Right lobe of liver (tissue), 6 donors: Measurements from ENCODE around the gene ID2. TPM values are rescaled to one million over a fixed set of nuclear protein-coding genes. Genes with fewer than 3 reads are reported as not detected.

Source experiments
- ATAC-seq, 4 donors: fragments of 200-7000 bp; cut with Tn5 transposase; one replicate each; pipeline ENCODE4 v1.9.1; 2020; ENCODE audit warnings: mild to moderate bottlenecking in 4 of 4, moderate library complexity in 4 of 4
- DNase-seq, 3 donors: peaks; one replicate each; pipeline ENCODE4 v3.0.0-alpha.2; 2020
- H3K27ac ChIP-seq, 3 donors: fragments of 200-600 bp; one replicate each; pipeline ENCODE4 v1.8.0; 2022
- H3K27me3 ChIP-seq, 2 donors: fragments of 200-600 bp; one replicate each; pipeline ENCODE4 v1.8.0; 2022
- H3K36me3 ChIP-seq, 4 donors: fragments of 200-600 bp; sonication (generic) in 1 of 4; one replicate each; pipeline versions ENCODE4 v1.5.1 to v1.8.0; 2017 to 2022; ENCODE audit warnings: control low read depth in 1 of 4
- H3K4me1 ChIP-seq, 4 donors: fragments of 200-600 bp; sonication (generic) in 1 of 4; one replicate each; pipeline versions ENCODE4 v1.5.1 to v1.8.0; 2017 to 2022; ENCODE audit warnings: control low read depth in 1 of 4
- H3K4me3 ChIP-seq, 3 donors: fragments of 200-600 bp; one replicate each; pipeline ENCODE4 v1.8.0; 2022
- H3K9me3 ChIP-seq, 4 donors: fragments of 200-600 bp; sonication (generic) in 1 of 4; one replicate each; pipeline versions ENCODE4 v1.5.1 to v1.8.0; 2017 to 2022; ENCODE audit warnings: control low read depth in 1 of 4
- POLR2A ChIP-seq: fragments of 450-650 bp; IDR thresholded peaks from one replicate; pipeline ENCODE4 v1.6.1; 2017; ENCODE audit warnings: antibody characterized with exemption, mild to moderate bottlenecking
- WGBS: methylation state at CpG from one replicate; pipeline ENCODE4 v1.1.6; 2018; ENCODE audit warnings: low coverage, low lambda C conversion rate; ENCODE audit not compliant: insufficient coverage; ENCODE audit errors: missing lambda C conversion rate; 5-methylcytosine and 5-hydroxymethylcytosine counted together
- intact Hi-C, 2 donors: fragments of 100-400 bp; cut with DNase I; formaldehyde crosslinking; loops; one replicate each; pipeline versions ENCODE4 v1.11.2 to v1.14.1; 2022
- total RNA-seq, 6 experiments: library from RNA; depleted of rRNA in 2 of 6; stranded (reverse); fragments of >200 nt in 2 of 6; fragmentation: NEBNext Ultra II Directional in 3 of 6; extraction: Animal tissue kit (Norgen Biotek cat#: 25700) in 3 of 6; gene quantifications; one replicate each; pipeline versions ENCODE4 v1.1.0 to v1.2.4, GENCODE V29; 2016 to 2023
- TF ChIP-seq, protein P1 (sequence below), 4 donors: fragments of 200-600 bp in 3 of 4; fragments of 450-650 bp in 1 of 4; IDR thresholded peaks; one replicate each; pipeline versions ENCODE4 v1.5.1 to v1.8.0; 2016 to 2022; ENCODE audit warnings: antibody characterized with exemption in 4 of 4, mild to moderate bottlenecking in 2 of 4
- donor health status: DM: no; HTN: yes; CAD: no.
- donor health status: DM: no; HTN: no; CAD: no.
- donor health status: DM: no; HTN: no; CAD: no.
- donor health status: DM: no; HTN: yes; CAD: no.
- donor health status: DM: no; HTN: yes; CAD: no.

Gene ID2
- total RNA-seq, 6 experiments from 2014 or later = 103 to 520 (median 191) TPM

DNA sequence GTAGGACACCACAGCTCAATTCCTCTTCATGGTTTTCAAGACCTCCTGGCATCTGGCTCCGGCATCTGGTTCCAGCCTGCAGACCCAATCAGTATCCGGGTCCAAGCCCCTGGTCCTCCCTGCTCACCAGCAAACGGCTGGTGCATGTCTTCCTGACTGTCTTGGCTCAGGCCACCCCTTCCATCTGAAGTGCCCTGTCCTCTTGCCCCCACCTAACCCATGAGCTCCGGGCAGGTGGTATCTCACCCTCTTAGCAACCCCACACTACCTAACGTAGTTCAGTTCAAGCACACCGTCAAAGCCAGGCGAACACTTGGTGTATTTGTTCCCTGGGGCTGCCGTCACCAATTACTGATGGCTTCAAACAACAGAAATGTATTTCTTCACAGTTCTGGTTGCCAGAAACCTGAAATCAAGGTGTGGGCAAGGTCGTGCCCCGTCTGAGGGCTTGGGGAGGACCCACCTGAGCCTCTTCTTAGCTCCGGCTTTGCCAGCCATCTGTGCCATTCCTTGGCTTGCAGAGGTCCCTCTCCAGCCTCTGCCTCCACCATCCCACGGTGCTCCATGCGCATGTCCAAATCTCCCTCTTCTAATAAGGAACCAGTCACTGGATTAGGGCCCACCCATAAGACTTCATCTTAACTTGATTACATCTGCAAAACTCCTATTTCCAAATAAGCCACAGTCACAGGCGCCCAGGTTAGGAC is 47.2 kb upstream of the ID2 start:
- ATAC-seq (no peak), DNase-seq (no peak)
- no peaks in the 10 kb centered on the region for H3K36me3 ChIP-seq
- no peak for TF ChIP-seq POLR2A
- TF ChIP-seq, protein P1, sequence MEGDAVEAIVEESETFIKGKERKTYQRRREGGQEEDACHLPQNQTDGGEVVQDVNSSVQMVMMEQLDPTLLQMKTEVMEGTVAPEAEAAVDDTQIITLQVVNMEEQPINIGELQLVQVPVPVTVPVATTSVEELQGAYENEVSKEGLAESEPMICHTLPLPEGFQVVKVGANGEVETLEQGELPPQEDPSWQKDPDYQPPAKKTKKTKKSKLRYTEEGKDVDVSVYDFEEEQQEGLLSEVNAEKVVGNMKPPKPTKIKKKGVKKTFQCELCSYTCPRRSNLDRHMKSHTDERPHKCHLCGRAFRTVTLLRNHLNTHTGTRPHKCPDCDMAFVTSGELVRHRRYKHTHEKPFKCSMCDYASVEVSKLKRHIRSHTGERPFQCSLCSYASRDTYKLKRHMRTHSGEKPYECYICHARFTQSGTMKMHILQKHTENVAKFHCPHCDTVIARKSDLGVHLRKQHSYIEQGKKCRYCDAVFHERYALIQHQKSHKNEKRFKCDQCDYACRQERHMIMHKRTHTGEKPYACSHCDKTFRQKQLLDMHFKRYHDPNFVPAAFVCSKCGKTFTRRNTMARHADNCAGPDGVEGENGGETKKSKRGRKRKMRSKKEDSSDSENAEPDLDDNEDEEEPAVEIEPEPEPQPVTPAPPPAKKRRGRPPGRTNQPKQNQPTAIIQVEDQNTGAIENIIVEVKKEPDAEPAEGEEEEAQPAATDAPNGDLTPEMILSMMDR (IDR thresholded peaks at IDR 0.05) = no peak
- H3K9me3 ChIP-seq = no peaks in the 10 kb centered on the region
- intact Hi-C loops = no loop called here
- peak overlapping the region in 1 of 3 donors; percentile 45 for H3K27ac ChIP-seq
- no peaks in the 10 kb centered on the region for H3K27me3 ChIP-seq
- 88% methylated on average over 7 of the region's 14 CpGs for WGBS
- peaks cover 0 to 18% (median 6%) of the 10 kb centered on the region in 4 donors for H3K4me1 ChIP-seq
- no peak overlapping the region for H3K4me3 ChIP-seq

DNA sequence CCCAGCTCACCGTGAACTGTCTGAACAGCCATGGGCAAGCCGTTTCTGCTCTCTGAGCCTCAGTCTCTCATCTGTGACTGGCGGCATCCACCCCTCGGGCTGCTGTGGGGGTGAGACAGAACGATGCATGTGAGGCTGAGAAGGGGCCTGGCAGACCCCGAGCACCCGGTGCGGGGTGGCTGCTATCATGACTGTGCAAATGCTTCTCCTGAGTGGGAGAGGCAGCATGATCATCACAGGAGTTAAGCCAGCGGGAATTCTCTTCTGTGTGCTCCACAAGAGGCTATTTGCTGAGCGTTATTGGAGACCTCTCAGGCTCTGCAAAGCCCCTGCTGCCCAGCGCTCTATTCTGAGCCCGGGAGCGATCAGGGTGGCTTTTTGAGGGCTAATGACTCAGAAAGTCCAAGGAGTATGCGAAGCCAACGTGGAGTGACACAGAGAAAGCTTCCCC is 45.8 kb upstream of the ID2 start:
- no peak overlapping the region for H3K4me3 ChIP-seq
- intact Hi-C loops = no loop called here
- no peaks in the 10 kb centered on the region for H3K27me3 ChIP-seq
- H3K4me1 ChIP-seq = peaks cover 0 to 18% (median 6%) of the 10 kb centered on the region in 4 donors
- H3K9me3 ChIP-seq = no peaks in the 10 kb centered on the region
- H3K36me3 ChIP-seq = no peaks in the 10 kb centered on the region
- TF ChIP-seq, protein P1 (IDR thresholded peaks at IDR 0.05) = no peak
- TF ChIP-seq POLR2A = no peak
- no peak for ATAC-seq
- WGBS = 86% methylated on average over 9 of the region's 15 CpGs
- no peak for DNase-seq
- H3K27ac ChIP-seq = no peak overlapping the region

DNA sequence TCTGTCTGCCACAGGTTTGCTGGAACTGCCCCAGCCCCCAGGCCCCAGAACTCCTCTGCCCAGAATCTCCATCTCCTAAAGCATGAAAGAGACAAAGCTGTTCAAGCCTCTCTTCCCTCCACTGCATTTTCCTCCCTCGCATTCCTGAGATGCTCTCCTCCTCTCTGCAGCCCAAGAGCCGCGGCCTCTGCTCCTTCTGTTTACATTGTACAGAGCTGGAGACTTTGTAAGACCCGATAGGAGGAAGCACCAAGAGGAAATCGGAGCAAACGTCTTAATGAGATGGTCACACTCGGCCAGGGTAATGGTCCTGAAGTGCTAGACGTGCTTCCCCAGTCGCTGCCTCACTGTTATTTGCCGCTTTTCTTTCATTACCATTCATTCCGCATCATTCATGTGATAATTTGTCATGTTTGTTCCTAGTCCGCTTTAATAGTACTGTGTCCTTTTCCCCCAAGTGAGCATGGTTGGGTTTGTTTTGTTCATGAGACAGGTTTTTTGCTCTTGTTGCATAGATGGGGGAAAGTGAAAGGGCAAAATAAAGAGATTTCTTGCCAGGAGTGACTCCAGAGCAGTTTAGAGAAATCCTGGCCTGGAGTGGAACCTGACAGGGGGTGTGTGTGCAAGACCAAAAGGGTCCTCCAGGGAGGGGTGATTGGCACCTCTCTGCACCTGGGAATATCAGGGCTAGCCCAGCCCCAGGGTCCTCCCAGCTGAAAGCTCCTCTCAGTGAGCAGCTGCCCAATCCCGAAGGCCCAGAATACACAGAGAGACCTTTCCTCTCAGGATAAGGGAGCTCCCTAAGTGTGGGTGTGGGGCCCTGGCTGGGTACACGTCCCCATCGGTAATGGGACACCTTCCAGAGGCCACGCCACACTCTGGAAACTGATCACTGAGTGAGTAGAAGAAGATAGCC is 44.9 kb upstream of the ID2 start:
- no peak for DNase-seq
- H3K4me1 ChIP-seq = peaks cover 0 to 18% (median 6%) of the 10 kb centered on the region in 4 donors
- TF ChIP-seq, protein P1 (IDR thresholded peaks at IDR 0.05) = no peak
- H3K36me3 ChIP-seq = no peaks in the 10 kb centered on the region
- no peak overlapping the region for H3K4me3 ChIP-seq
- H3K9me3 ChIP-seq = no peaks in the 10 kb centered on the region
- peak overlapping the region in 2 of 3 donors; percentile 55 to 56 for H3K27ac ChIP-seq
- 46% methylated on average over 14 of the region's 16 CpGs for WGBS
- ATAC-seq = peak in 3 of 4 donors; percentile 27 to 39 (median 30)
- H3K27me3 ChIP-seq = no peaks in the 10 kb centered on the region
- intact Hi-C loops = no loop called here

DNA sequence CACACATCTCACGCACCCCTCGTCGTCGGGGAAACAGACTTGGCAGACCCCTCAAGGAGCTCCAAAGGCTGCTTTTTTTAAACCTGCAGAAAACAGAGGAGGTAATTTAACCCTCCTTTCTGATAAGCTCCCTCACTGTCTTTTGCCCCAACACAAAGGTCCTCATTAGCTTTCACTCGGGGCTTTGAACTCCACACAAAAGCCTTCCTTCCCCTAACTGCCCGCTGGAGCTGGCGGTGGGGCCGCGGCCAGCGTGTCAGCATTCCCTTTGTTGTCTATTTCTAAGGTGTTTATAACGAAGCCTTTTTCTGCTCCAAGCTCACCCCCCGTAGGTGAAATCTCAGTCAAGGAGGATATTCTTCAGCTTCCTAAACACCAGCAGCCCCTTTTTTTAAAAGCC is 43.5 kb upstream of the ID2 start:
- no peak for TF ChIP-seq POLR2A
- TF ChIP-seq, protein P1 (IDR thresholded peaks at IDR 0.05) = no peak
- ATAC-seq = no peak
- DNase-seq = no peak
- Histone ChIP-seq H3K36me3 (no peaks in the 10 kb centered on the region), H3K4me3 (no peak overlapping the region), H3K4me1 (peaks cover 0 to 15% (median 6%) of the 10 kb centered on the region in 4 donors), H3K27me3 (no peaks in the 10 kb centered on the region), H3K9me3 (no peaks in the 10 kb centered on the region), H3K27ac (no peak overlapping the region)
- intact Hi-C loops = no loop called here
- WGBS = 89% methylated on average over 12 of the region's 12 CpGs
